Gastrocnemius medialis (tissue), 4 donors: ENCODE data around the gene SASH1. TPM values are rescaled to one million over a fixed set of nuclear protein-coding genes. Genes with fewer than 3 reads are reported as not detected.

Experiments
- ATAC-seq, 2 donors: fragments of 150-250 bp; one replicate each; pipeline ENCODE4 v1.9.1; 2016
- DNase-seq, 2 donors: peaks; one replicate each; pipeline ENCODE4 v3.0.0-alpha.2; 2019
- H3K27ac ChIP-seq, 4 donors: fragments of 200-600 bp; sonication (generic); 1 replicate in 1 of 4; 2 replicates in 3 of 4; pipeline ENCODE4 v1.5.1; 2016 to 2018; ENCODE audit warnings: mild to moderate bottlenecking in 2 of 4, moderate library complexity in 1 of 4
- H3K27me3 ChIP-seq, 3 donors: fragments of 200-600 bp; sonication (generic) in 2 of 3; 1 replicate in 1 of 3; 2 replicates in 2 of 3; pipeline versions ENCODE4 v1.5.1 to v1.6.0; 2016 to 2019; ENCODE audit warnings: mild to moderate bottlenecking in 1 of 3, moderate library complexity in 1 of 3
- H3K36me3 ChIP-seq, 2 donors: fragments of 200-600 bp; sonication (generic) in 1 of 2; one replicate each; pipeline ENCODE4 v1.5.1; 2017 to 2018
- H3K4me1 ChIP-seq, 2 donors: fragments of 200-600 bp; sonication (generic) in 1 of 2; one replicate each; pipeline ENCODE4 v1.5.1; 2016 to 2017; ENCODE audit warnings: mild to moderate bottlenecking in 2 of 2
- H3K4me3 ChIP-seq, 4 donors: fragments of 200-600 bp; sonication (generic) in 3 of 4; 1 replicate in 1 of 4; 2 replicates in 3 of 4; pipeline ENCODE4 v1.5.1; 2016 to 2019; ENCODE audit warnings: mild to moderate bottlenecking in 2 of 4
- H3K9me3 ChIP-seq, 3 donors: fragments of 200-600 bp; sonication (generic) in 2 of 3; 1 replicate in 1 of 3; 2 replicates in 2 of 3; pipeline ENCODE4 v1.5.1; 2016 to 2019
- CTCF ChIP-seq, 5 experiments: fragments of 450-650 bp in 3 of 5; fragments of 200-600 bp in 2 of 5; sonication (generic) in 2 of 5; IDR thresholded peaks in 4 of 5; conservative IDR thresholded peaks in 1 of 5; 1 replicate in 4 of 5; 2 replicates in 1 of 5; pipeline ENCODE4 v1.5.1; 2016 to 2019; ENCODE audit warnings: antibody characterized with exemption in 5 of 5, mild to moderate bottlenecking in 3 of 5, moderate library complexity in 3 of 5
- POLR2A ChIP-seq, 2 donors: fragments of 450-650 bp; IDR thresholded peaks; one replicate each; pipeline ENCODE4 v1.6.1; 2017; ENCODE audit warnings: antibody characterized with exemption in 2 of 2, mild to moderate bottlenecking in 2 of 2, moderate library complexity in 2 of 2
- in situ Hi-C, 4 donors: fragments of 200-750 bp; cut with MboI; loops; one replicate each; pipeline versions ENCODE4 v1.15.0 to v1.8.0; 2017; ENCODE audit warnings: low sequenced_read_pairs in 4 of 4
- intact Hi-C: fragments of 100-400 bp; cut with DNase I; formaldehyde crosslinking; loops from one replicate; pipeline ENCODE4 v1.15.1; 2023; ENCODE audit warnings: low total_unique reads
- total RNA-seq, 4 donors: library from RNA; depleted of rRNA; stranded (reverse); fragments of >200 nt; gene quantifications; one replicate each; pipeline versions ENCODE4 v1.1.0 to v1.2.3, GENCODE V29; 2016

The SASH1 gene
- total RNA-seq, 4 donors from 2014 or later, result 28.2 to 42.4 (median 35.4) TPM

- Histone ChIP-seq H3K4me3 (no peak overlapping the region), H3K4me1 (peaks cover 0 to under 1% of the 10 kb centered on the region in 2 donors), H3K36me3 (peaks cover 0 to 55% of the 10 kb centered on the region in 2 donors), H3K9me3 (no peaks in the 10 kb centered on the region), H3K27ac (no peak overlapping the region), H3K27me3 (no peaks in the 10 kb centered on the region)
- intact Hi-C loops, result no loop called here
- no peak for DNase-seq
- TF ChIP-seq POLR2A (IDR thresholded peaks at IDR 0.05) (no peak), CTCF (IDR thresholded peaks at IDR 0.05 in 4 of 5, conservative IDR thresholded peaks at IDR 0.05 in 1 of 5) (no peak)
- in situ Hi-C loops, result no loop called here
- ATAC-seq, result no peak
Observed at GRCh38 chr6:148543540-148543939, 200.9 kb downstream of the SASH1 start.

- no peaks in the 10 kb centered on the region for H3K4me1 ChIP-seq
- H3K27ac ChIP-seq, result no peak overlapping the region
- no peak overlapping the region for H3K4me3 ChIP-seq
- intact Hi-C loops (no loop called here), in situ Hi-C loops (no loop called here)
- ATAC-seq (no peak), DNase-seq (no peak)
- H3K36me3 ChIP-seq, result peaks cover 0 to 52% of the 10 kb centered on the region in 2 donors
- H3K9me3 ChIP-seq, result no peaks in the 10 kb centered on the region
- no peak for TF ChIP-seq CTCF (IDR thresholded peaks at IDR 0.05 in 4 of 5, conservative IDR thresholded peaks at IDR 0.05 in 1 of 5)
- no peak for TF ChIP-seq POLR2A (IDR thresholded peaks at IDR 0.05)
- H3K27me3 ChIP-seq, result no peaks in the 10 kb centered on the region
Observed at GRCh38 chr6:148544421-148544820, 201.8 kb downstream of the SASH1 start.

GRCh38 chr6:148545901-148546300 is 203.3 kb downstream of the SASH1 start:
- Histone ChIP-seq H3K9me3 (no peaks in the 10 kb centered on the region), H3K36me3 (peaks cover 0 to 43% of the 10 kb centered on the region in 2 donors), H3K27ac (no peak overlapping the region), H3K4me3 (no peak overlapping the region), H3K27me3 (no peaks in the 10 kb centered on the region), H3K4me1 (peaks cover 4 to 5% of the 10 kb centered on the region in 2 donors)
- ATAC-seq (no peak), DNase-seq (no peak)
- in situ Hi-C loops (no loop called here), intact Hi-C loops (no loop called here)
- no peak for TF ChIP-seq CTCF (IDR thresholded peaks at IDR 0.05 in 4 of 5, conservative IDR thresholded peaks at IDR 0.05 in 1 of 5)
- TF ChIP-seq POLR2A (IDR thresholded peaks at IDR 0.05), result no peak

- peaks cover 0 to 33% of the 10 kb centered on the region in 2 donors for H3K36me3 ChIP-seq
- TF ChIP-seq CTCF (IDR thresholded peaks at IDR 0.05 in 4 of 5, conservative IDR thresholded peaks at IDR 0.05 in 1 of 5), result no peak
- no peak for TF ChIP-seq POLR2A (IDR thresholded peaks at IDR 0.05)
- H3K4me1 ChIP-seq, result peaks cover 5 to 9% of the 10 kb centered on the region in 2 donors
- no peak overlapping the region for H3K4me3 ChIP-seq
- in situ Hi-C loops (no loop called here), intact Hi-C loops (no loop called here)
- ATAC-seq, result no peak
- H3K27me3 ChIP-seq, result no peaks in the 10 kb centered on the region
- H3K9me3 ChIP-seq, result no peaks in the 10 kb centered on the region
- DNase-seq, result no peak
- H3K27ac ChIP-seq, result no peak overlapping the region
Observed at GRCh38 chr6:148547110-148547509, 204.5 kb downstream of the SASH1 start.
